DOHH2 (cell line): ENCODE results near the gene MACROD1.

Experiments
- H3F3A ChIP-seq: fragments of 200-600 bp; sonication (generic), shearing (Covaris generic); 2 replicates; pipeline ENCODE4 v1.6.0; 2016; ENCODE audit warnings: antibody characterized with exemption, mild to moderate bottlenecking; ENCODE audit not compliant: control insufficient read depth, insufficient read depth
- H3K27ac ChIP-seq: fragments of 200-600 bp; sonication (generic); 2 replicates; pipeline ENCODE4 v1.5.1; 2014; ENCODE audit warnings: low read depth, mild to moderate bottlenecking, low read length, moderate library complexity
- H3K27me3 ChIP-seq: fragments of 200-600 bp; sonication (generic); 2 replicates; pipeline ENCODE4 v1.6.1; 2014; ENCODE audit warnings: mild to moderate bottlenecking, low read length, mixed read lengths; ENCODE audit not compliant: control insufficient read depth
- H3K36me3 ChIP-seq: fragments of 200-600 bp; sonication (generic); 2 replicates; pipeline ENCODE4 v1.6.1; 2014; ENCODE audit warnings: mild to moderate bottlenecking, low read length, moderate library complexity, mixed read lengths; ENCODE audit not compliant: control insufficient read depth
- H3K4me1 ChIP-seq: fragments of 200-600 bp; sonication (generic); 2 replicates; pipeline ENCODE4 v1.6.1; 2014; ENCODE audit warnings: mild to moderate bottlenecking, low read length, mixed read lengths; ENCODE audit not compliant: control insufficient read depth
- H3K4me2 ChIP-seq: fragments of 200-600 bp; sonication (generic); 2 replicates; pipeline ENCODE4 v1.6.0; 2014; ENCODE audit warnings: mild to moderate bottlenecking, low read length, moderate library complexity
- H3K4me3 ChIP-seq: fragments of 200-600 bp; sonication (generic); 2 replicates; pipeline ENCODE4 v1.5.1; 2014; ENCODE audit warnings: mild to moderate bottlenecking, low read length, mixed read lengths
- H3K79me2 ChIP-seq: fragments of 200-600 bp; sonication (generic); 2 replicates; pipeline ENCODE4 v1.6.1; 2014; ENCODE audit warnings: mild to moderate bottlenecking, low read length, mixed read lengths; ENCODE audit not compliant: control insufficient read depth
- H3K9me2 ChIP-seq: fragments of 200-600 bp; sonication (generic); replicated peaks from 2 replicates; pipeline ENCODE4 v1.6.1; 2014; ENCODE audit warnings: mild to moderate bottlenecking, low read length, mixed read lengths; ENCODE audit not compliant: control insufficient read depth
- H3K9me3 ChIP-seq: fragments of 200-600 bp; sonication (generic); 2 replicates; pipeline ENCODE4 v1.6.1; 2014; ENCODE audit warnings: antibody characterized with exemption, low read length, mixed read lengths; ENCODE audit not compliant: control insufficient read depth, insufficient read depth
- H4K20me1 ChIP-seq: fragments of 200-600 bp; sonication (generic); 2 replicates; pipeline ENCODE4 v1.6.0; 2014; ENCODE audit warnings: low read depth, mild to moderate bottlenecking, antibody characterized with exemption, low read length, moderate library complexity; ENCODE audit not compliant: control insufficient read depth, insufficient read depth
- EZH2phosphoT487 ChIP-seq: fragments of 200-600 bp; sonication (generic); IDR thresholded peaks from 2 replicates; pipeline ENCODE4 v1.6.1; 2017; ENCODE audit warnings: borderline replicate concordance, mild to moderate bottlenecking, antibody characterized with exemption, low read length, moderate library complexity, mixed read lengths
- TF ChIP-seq, protein P1 (sequence below): fragments of 200-600 bp; sonication (generic); IDR thresholded peaks from one replicate; pipeline ENCODE4 v1.5.1; 2014; ENCODE audit warnings: antibody characterized with exemption, mild to moderate bottlenecking, low read depth, low read length; ENCODE audit not compliant: poor library complexity, severe bottlenecking

MACROD1 gene

DNA sequence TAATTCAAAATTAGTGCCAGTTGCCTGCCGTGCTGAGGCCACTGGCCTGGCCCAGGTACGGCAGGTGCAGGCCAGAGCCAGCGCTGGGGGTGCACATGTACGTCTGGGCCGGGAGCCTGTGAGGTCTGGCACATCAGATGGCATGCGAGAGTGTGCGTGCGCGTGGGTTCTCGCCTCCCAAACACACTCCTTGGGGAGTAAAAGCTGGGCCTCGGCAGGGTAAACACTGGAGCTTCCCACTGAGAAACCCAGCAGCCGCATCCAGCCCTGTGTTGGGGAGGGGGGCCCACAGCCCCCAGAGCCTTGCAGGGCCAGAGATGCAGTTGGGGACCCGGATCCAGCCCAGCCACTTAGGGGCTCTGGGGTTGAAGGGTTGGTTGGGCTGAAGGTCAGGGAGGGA is 92.4 kb downstream of the MACROD1 start:
- Histone ChIP-seq H3K27me3 (no peaks in the 10 kb centered on the region), H3K79me2 (no peaks in the 10 kb centered on the region), H3K36me3 (no peaks in the 10 kb centered on the region), H3K4me2 (no peak overlapping the region), H3K9me2 (no peaks in the 10 kb centered on the region), H3K9me3 (no peaks in the 10 kb centered on the region), H3K4me3 (no peak overlapping the region), H3F3A (no peaks in the 10 kb centered on the region), H3K27ac (no peak overlapping the region), H3K4me1 (no peaks in the 10 kb centered on the region), H4K20me1 (no peaks in the 10 kb centered on the region)
- TF ChIP-seq, protein P1, sequence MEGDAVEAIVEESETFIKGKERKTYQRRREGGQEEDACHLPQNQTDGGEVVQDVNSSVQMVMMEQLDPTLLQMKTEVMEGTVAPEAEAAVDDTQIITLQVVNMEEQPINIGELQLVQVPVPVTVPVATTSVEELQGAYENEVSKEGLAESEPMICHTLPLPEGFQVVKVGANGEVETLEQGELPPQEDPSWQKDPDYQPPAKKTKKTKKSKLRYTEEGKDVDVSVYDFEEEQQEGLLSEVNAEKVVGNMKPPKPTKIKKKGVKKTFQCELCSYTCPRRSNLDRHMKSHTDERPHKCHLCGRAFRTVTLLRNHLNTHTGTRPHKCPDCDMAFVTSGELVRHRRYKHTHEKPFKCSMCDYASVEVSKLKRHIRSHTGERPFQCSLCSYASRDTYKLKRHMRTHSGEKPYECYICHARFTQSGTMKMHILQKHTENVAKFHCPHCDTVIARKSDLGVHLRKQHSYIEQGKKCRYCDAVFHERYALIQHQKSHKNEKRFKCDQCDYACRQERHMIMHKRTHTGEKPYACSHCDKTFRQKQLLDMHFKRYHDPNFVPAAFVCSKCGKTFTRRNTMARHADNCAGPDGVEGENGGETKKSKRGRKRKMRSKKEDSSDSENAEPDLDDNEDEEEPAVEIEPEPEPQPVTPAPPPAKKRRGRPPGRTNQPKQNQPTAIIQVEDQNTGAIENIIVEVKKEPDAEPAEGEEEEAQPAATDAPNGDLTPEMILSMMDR, result no peak
- no peak for TF ChIP-seq EZH2phosphoT487

DNA sequence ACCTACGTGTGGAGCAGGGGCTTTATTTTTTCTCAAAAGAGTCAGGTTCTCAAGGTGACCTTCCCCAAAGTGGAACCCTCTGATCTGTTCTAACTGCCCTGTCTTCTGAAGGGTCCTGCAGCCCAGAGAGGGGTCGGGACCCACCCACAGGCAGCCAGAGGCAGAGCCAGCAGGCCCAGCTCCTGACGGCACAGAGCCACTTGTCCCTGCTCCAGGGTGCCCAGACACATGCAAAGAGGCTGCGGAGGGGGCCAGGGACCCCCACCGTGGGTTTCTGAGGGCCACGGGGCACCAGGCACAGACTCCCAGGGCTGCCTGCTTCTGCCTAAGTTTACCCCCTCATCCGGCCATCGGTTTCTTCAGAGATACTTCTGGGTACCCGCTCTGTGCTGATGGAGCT is 93.0 kb downstream of the MACROD1 start:
- H3K27ac ChIP-seq, result no peak overlapping the region
- H3K9me3 ChIP-seq, result no peaks in the 10 kb centered on the region
- H3K4me3 ChIP-seq, result no peak overlapping the region
- no peaks in the 10 kb centered on the region for H3K27me3 ChIP-seq
- H3K4me2 ChIP-seq, result no peak overlapping the region
- no peaks in the 10 kb centered on the region for H3K79me2 ChIP-seq
- H3K9me2 ChIP-seq, result no peaks in the 10 kb centered on the region
- H3F3A ChIP-seq, result no peaks in the 10 kb centered on the region
- no peaks in the 10 kb centered on the region for H4K20me1 ChIP-seq
- H3K36me3 ChIP-seq, result no peaks in the 10 kb centered on the region
- H3K4me1 ChIP-seq, result no peaks in the 10 kb centered on the region
- TF ChIP-seq EZH2phosphoT487, result no peak
- TF ChIP-seq, protein P1, result no peak

DNA sequence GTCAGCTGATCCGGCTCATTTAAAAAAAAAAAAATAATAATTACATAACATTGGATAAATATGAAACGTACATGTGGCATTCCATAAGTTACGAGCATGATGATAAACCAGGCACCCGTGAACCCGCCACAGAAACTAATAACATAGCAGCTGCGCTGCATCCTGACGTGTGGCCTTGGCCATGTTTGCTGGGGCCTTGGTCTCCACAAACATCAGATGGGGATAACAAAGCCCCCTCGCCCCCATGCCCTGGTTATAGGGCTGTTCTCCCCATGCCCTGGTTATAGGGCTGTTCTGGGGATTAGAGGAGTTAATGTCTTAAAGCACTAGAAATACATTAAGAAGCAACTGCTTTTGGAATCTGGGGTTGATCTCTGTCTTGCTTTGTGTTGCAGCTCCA is 93.5 kb downstream of the MACROD1 start:
- Histone ChIP-seq H3K79me2 (no peaks in the 10 kb centered on the region), H3K27ac (no peak overlapping the region), H3F3A (no peaks in the 10 kb centered on the region), H3K36me3 (no peaks in the 10 kb centered on the region), H3K9me3 (no peaks in the 10 kb centered on the region), H3K4me2 (no peak overlapping the region), H3K9me2 (no peaks in the 10 kb centered on the region), H4K20me1 (no peaks in the 10 kb centered on the region), H3K4me3 (no peak overlapping the region), H3K27me3 (no peaks in the 10 kb centered on the region), H3K4me1 (no peaks in the 10 kb centered on the region)
- TF ChIP-seq EZH2phosphoT487, result no peak
- TF ChIP-seq, protein P1, result no peak

DNA sequence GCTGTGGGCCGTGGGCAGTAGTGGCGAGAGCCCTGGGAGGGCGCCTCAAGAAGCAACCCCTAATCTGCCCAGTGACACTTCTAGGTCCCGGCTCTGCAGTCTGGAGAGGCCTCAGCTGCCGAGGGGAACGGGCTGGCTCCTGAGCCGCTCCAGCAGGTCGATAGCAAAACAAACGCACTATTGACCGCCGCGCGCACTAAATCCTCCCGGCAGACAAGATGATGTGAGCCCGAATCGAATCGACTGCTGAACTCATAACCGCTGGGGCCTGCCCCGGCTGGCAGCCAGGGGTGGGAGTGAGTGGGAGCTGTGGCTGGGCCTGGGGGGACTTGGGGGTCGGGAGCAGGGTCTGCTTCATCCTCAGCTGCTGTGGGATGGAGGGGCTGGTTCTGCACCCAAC is 94.1 kb downstream of the MACROD1 start:
- Histone ChIP-seq H4K20me1 (no peaks in the 10 kb centered on the region), H3K4me2 (no peak overlapping the region), H3K4me1 (no peaks in the 10 kb centered on the region), H3K9me3 (no peaks in the 10 kb centered on the region), H3K79me2 (no peaks in the 10 kb centered on the region), H3K36me3 (no peaks in the 10 kb centered on the region), H3F3A (no peaks in the 10 kb centered on the region), H3K4me3 (no peak overlapping the region), H3K9me2 (no peaks in the 10 kb centered on the region), H3K27ac (no peak overlapping the region), H3K27me3 (no peaks in the 10 kb centered on the region)
- no peak for TF ChIP-seq EZH2phosphoT487
- TF ChIP-seq, protein P1, result no peak
